GM19239 (cell line): ENCODE measurements around the gene ERO1B.

Experiments used
- DNase-seq: peaks from one replicate; pipeline ENCODE4 v3.0.0; 2011; ENCODE audit warnings: low spot score; ENCODE audit not compliant: insufficient read length
- FAIRE-seq: peaks from 2 replicates; lab custom pipeline; 2011; peaks lifted over from hg19 to GRCh38; lab: Jason Lieb, UNC

ERO1B gene

GRCh38 chr1:236258114-236258622 is 23.6 kb downstream of the ERO1B start:
- no peak for DNase-seq
- no peak for FAIRE-seq

GRCh38 chr1:236257216-236257615 is 24.5 kb downstream of the ERO1B start:
- no peak for FAIRE-seq
- no peak for DNase-seq

- DNase-seq (no peak), FAIRE-seq (no peak)
These were observed 27.7 kb downstream of the ERO1B start for GRCh38 chr1:236253918-236254637.

- FAIRE-seq (no peak), DNase-seq (no peak)
These were observed 28.6 kb downstream of the ERO1B start for GRCh38 chr1:236253119-236253518.

GRCh38 chr1:236251587-236251986 is 30.2 kb downstream of the ERO1B start:
- DNase-seq: no peak
- FAIRE-seq: no peak

- FAIRE-seq (no peak), DNase-seq (no peak)
These were observed 34.5 kb downstream of the ERO1B start for GRCh38 chr1:236247286-236247685.

GRCh38 chr1:236242568-236242967 is 39.2 kb downstream of the ERO1B start:
- FAIRE-seq (no peak), DNase-seq (no peak)

GRCh38 chr1:236240675-236241074 is 41.1 kb downstream of the ERO1B start:
- FAIRE-seq (no peak), DNase-seq (no peak)

- DNase-seq (no peak), FAIRE-seq (no peak)
These were observed 42.6 kb downstream of the ERO1B start for GRCh38 chr1:236239092-236239585.

GRCh38 chr1:236235116-236235515 is 46.6 kb downstream of the ERO1B start:
- DNase-seq (no peak), FAIRE-seq (no peak)

- FAIRE-seq (no peak), DNase-seq (no peak)
These were observed 53.3 kb downstream of the ERO1B start for GRCh38 chr1:236228411-236228810.

- DNase-seq: no peak
- no peak for FAIRE-seq
These were observed 59.1 kb downstream of the ERO1B start for GRCh38 chr1:236222632-236223031.

- DNase-seq (no peak), FAIRE-seq (no peak)
These were observed 61.3 kb downstream of the ERO1B start for GRCh38 chr1:236220473-236220872.

- DNase-seq (no peak), FAIRE-seq (no peak)
These were observed 67.0 kb downstream of the ERO1B start for GRCh38 chr1:236214761-236215160.

- FAIRE-seq: no peak
- no peak for DNase-seq
These were observed 68.2 kb downstream of the ERO1B start for GRCh38 chr1:236213534-236213933.

GRCh38 chr1:236211815-236212214 is 69.9 kb downstream of the ERO1B start:
- FAIRE-seq (no peak), DNase-seq (no peak)

- FAIRE-seq: no peak
These were observed 72.0 kb downstream of the ERO1B start for GRCh38 chr1:236209713-236210112.

GRCh38 chr1:236209185-236209584 is 72.6 kb downstream of the ERO1B start:
- DNase-seq: no peak
- FAIRE-seq: no peak

More at GRCh38 chr1:236209713-236210112, 72.0 kb downstream of the ERO1B start:
- no peak for DNase-seq

- FAIRE-seq: no peak
- no peak for DNase-seq
These were observed 74.2 kb downstream of the ERO1B start for GRCh38 chr1:236207569-236207968.

GRCh38 chr1:236207121-236207520 is 74.6 kb downstream of the ERO1B start:
- no peak for FAIRE-seq
- no peak for DNase-seq

GRCh38 chr1:236206548-236206947 is 75.2 kb downstream of the ERO1B start:
- DNase-seq (no peak), FAIRE-seq (no peak)

GRCh38 chr1:236204656-236205055 is 77.1 kb downstream of the ERO1B start:
- DNase-seq (no peak), FAIRE-seq (no peak)
